ENCODE data around the gene DAPK3. TPM values are rescaled to one million over a fixed set of nuclear protein-coding genes. Genes with fewer than 3 reads are reported as not detected.

Gene DAPK3
- total RNA-seq, 4 donors from 2014 or later = 38.2 to 60.4 (median 45.9) TPM

DNA sequence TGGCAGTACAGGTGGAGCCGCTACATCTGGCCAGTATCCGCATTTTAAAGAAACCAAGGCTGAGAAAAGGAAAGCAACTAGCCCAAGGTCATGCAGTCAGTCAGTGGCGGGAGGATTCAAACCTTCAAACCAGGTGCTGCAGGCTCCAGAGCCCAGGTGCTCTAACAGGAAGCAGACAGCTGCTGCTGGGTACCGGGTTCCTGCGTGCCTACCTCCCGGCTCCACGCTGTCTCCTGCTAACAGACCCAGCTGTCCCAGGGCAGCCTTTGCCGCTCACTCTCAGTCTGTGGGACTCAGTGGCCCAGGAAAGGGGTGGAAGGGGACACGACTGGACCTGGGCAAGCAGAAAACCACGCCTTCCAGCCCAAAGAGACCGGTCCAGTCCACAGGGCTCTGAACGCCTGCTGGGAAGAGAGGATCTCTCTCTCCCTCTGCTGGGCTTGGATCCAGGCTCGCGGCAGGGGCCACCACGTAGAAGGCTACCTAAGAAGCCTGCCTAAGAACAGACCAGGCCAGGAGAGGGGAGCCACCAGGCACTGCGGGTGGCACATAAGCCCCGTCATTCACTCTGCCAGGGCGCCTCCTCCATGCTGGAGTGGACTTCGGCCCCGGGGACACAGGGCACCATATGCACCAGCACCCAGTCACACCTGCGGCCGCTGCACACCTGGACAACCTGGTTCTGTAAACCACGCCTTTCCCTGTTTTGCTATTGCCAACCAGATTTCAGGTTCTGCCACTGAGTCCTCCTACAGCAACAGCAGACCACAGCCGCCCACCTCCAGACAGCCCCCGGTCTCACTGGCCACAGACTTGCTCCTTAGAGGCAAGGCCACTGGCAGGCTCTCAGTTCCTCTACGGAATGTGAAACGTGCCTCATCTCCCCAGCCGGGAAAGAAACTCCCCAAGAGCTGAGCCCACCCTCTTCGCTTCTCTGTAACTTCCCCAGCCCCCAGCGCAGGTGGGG, 4.6 kb downstream of the DAPK3 start:
- Histone ChIP-seq H3K27me3 (no peaks in the 10 kb centered on the region), H3K9me3 (no peaks in the 10 kb centered on the region), H3K27ac (peak overlapping the region; percentile 2 to 99 (median 98)), H3K4me1 (peaks cover 16 to 55% (median 42%) of the 10 kb centered on the region in 3 donors), H3K4me3 (no peak overlapping the region), H3K36me3 (peaks cover 20 to 73% (median 36%) of the 10 kb centered on the region in 3 donors)
- WGBS, 2 donors = 64 to 84% methylated on average over 10 to 11 of the region's 30 CpGs
- intact Hi-C loops (cut with DNase I) = no loop called here
- DNase-seq = no peak
- TF ChIP-seq POLR2A (IDR thresholded peaks at IDR 0.05) = no peak

DNA sequence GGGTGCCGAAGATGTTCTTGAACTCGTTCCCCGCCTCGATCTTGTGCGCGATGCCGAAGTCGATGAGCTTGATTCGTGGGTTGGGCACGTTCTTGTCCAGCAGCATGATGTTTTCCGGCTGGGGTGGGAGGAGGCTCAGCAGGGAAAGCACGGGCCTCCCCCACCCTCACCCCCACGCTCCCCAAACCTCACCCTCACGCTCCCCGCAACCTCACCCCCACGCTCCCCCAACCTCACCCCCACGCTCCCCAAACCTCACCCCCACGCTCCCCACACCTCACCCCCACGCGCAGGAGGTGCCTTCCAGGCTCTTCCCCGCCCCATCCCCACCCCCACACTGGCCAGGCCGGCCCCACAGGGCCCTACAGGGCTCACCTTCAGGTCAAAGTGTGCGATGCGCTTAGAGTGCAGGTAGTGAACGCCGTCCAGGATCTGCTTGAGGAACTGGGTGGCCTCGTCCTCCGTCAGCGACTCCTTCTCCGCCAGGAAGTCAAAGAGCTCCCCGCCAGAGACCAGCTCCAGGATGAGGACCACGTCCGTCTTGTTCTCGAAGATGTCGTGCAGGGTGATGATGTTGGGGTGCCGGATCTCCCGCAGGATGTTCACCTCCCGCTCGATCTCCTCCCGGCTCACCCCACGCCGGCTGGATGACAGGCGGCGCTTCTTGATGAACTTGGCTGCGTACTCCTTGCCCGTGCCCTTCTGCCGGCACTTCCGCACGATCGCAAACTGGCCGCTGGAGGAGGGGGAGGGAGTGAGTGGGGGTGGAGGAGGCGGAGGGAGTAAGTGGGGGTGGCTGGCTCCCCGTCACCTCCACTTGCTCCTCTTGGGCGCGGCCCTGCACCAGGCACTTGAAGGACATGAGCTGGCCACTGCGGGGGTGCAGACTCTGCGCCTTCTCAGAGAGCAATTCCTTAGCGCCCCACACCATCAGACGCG, 6.4 kb downstream of the DAPK3 start:
- H3K27me3 ChIP-seq = no peaks in the 10 kb centered on the region
- WGBS, 2 donors = 89 to 94% methylated on average over 15 to 22 of the region's 60 CpGs
- DNase-seq = no peak
- TF ChIP-seq POLR2A (IDR thresholded peaks at IDR 0.05) (no peak), CTCF (IDR thresholded peaks at IDR 0.05) (no peak)
- peaks cover 36 to 91% (median 51%) of the 10 kb centered on the region in 3 donors for H3K36me3 ChIP-seq
- peaks cover 10 to 41% (median 33%) of the 10 kb centered on the region in 3 donors for H3K4me1 ChIP-seq
- no peaks in the 10 kb centered on the region for H3K9me3 ChIP-seq
- intact Hi-C loops (cut with DNase I) = no loop called here
- H3K27ac ChIP-seq = peak overlapping the region in 2 of 4 donors; percentile 5 to 6
- no peak overlapping the region for H3K4me3 ChIP-seq

- Histone ChIP-seq H3K27ac (no peak overlapping the region), H3K27me3 (no peaks in the 10 kb centered on the region), H3K36me3 (peaks cover 45 to 100% (median 60%) of the 10 kb centered on the region in 3 donors), H3K9me3 (no peaks in the 10 kb centered on the region), H3K4me1 (peaks cover 4 to 33% (median 25%) of the 10 kb centered on the region in 3 donors), H3K4me3 (no peak overlapping the region)
- WGBS, 2 donors = 80 to 93% methylated on average over 1 to 14 of the region's 35 CpGs
- no peak for DNase-seq
- TF ChIP-seq CTCF (IDR thresholded peaks at IDR 0.05) = no peak
- no peak for TF ChIP-seq POLR2A (IDR thresholded peaks at IDR 0.05)
- intact Hi-C loops (cut with DNase I) = no loop called here
Observed at GRCh38 chr19:3963458-3964255, 7.2 kb downstream of the DAPK3 start.

DNA sequence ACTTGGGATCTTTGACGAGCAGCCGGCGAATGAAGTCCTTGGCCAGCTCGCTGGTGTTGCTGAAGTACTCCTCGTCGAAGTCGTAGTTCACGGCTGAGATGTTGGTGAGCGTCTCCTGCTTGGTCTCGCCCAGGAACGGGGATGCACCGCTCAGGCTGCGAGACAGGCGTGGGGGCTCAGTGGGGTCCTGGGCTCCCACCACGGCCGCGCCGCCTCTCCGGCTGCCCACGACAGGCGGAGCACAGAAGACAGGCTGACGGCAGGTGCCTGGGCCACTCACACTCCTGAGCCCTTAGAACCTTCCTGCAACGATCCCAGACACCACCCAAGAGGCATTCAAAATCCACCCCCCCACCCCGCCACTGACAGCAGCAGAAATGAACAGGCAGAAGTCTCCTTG, 9.9 kb downstream of the DAPK3 start:
- 96 to 100% methylated on average over 3 to 4 of the region's 24 CpGs for WGBS, 2 donors
- intact Hi-C loops (cut with DNase I) = no loop called here

More for the DNA sequence above, 9.9 kb downstream of the DAPK3 start:
- no peak for TF ChIP-seq CTCF (IDR thresholded peaks at IDR 0.05)
- no peak for TF ChIP-seq POLR2A (IDR thresholded peaks at IDR 0.05)
- Histone ChIP-seq H3K4me3 (no peak overlapping the region), H3K27me3 (no peaks in the 10 kb centered on the region), H3K4me1 (peaks cover 0 to 10% (median 0%) of the 10 kb centered on the region in 3 donors), H3K9me3 (no peaks in the 10 kb centered on the region), H3K36me3 (peaks cover 51 to 100% (median 62%) of the 10 kb centered on the region in 3 donors), H3K27ac (no peak overlapping the region)
- DNase-seq = no peak

All from esophagus squamous epithelium (tissue), 5 donors.